ENCODE data around the gene NPAS2. TPM values are rescaled to one million over a fixed set of nuclear protein-coding genes. Genes with fewer than 3 reads are reported as not detected.

The NPAS2 gene
- polyA plus RNA-seq, 1 donor = 16.8 TPM

GRCh38 chr2:100905132-100905805 lies 85.3 kb downstream of the NPAS2 start:
- DNase-seq = no peak

GRCh38 chr2:100906131-100906530 lies 86.2 kb downstream of the NPAS2 start:
- no peak for DNase-seq

GRCh38 chr2:100906679-100907078 lies 86.7 kb downstream of the NPAS2 start:
- no peak for DNase-seq

GRCh38 chr2:100907832-100908231 lies 87.9 kb downstream of the NPAS2 start:
- DNase-seq = no peak

- DNase-seq = peak; percentile 46
Measured at GRCh38 chr2:100909534-100910081, 89.7 kb downstream of the NPAS2 start.

- no peak for DNase-seq
Measured at GRCh38 chr2:100910111-100910510, 90.2 kb downstream of the NPAS2 start.

GRCh38 chr2:100919316-100919715 lies 99.4 kb downstream of the NPAS2 start:
- no peak for DNase-seq

GRCh38 chr2:100921685-100922161 lies 101.8 kb downstream of the NPAS2 start:
- DNase-seq = no peak

- DNase-seq = no peak
Measured at GRCh38 chr2:100923461-100924060, 103.6 kb downstream of the NPAS2 start.

GRCh38 chr2:100924122-100924519 lies 104.2 kb downstream of the NPAS2 start:
- no peak for DNase-seq

- DNase-seq = no peak
Measured at GRCh38 chr2:100924520-100925451, 104.8 kb downstream of the NPAS2 start.

GRCh38 chr2:100928235-100928634 lies 108.3 kb downstream of the NPAS2 start:
- no peak for DNase-seq

- no peak for DNase-seq
Measured at GRCh38 chr2:100929147-100929546, 109.2 kb downstream of the NPAS2 start.

- no peak for DNase-seq
Measured at GRCh38 chr2:100934504-100935371, 114.8 kb downstream of the NPAS2 start.

- no peak for DNase-seq
Measured at GRCh38 chr2:100935372-100935752, 115.4 kb downstream of the NPAS2 start.

- DNase-seq = no peak
Measured at GRCh38 chr2:100936070-100936741, 116.3 kb downstream of the NPAS2 start.

- no peak for DNase-seq
Measured at GRCh38 chr2:100936972-100937542, 117.1 kb downstream of the NPAS2 start.

GRCh38 chr2:100938031-100939026 lies 118.4 kb downstream of the NPAS2 start:
- DNase-seq = no peak

- DNase-seq = no peak
Measured at GRCh38 chr2:100939445-100939844, 119.5 kb downstream of the NPAS2 start.

All from left kidney (tissue), 2 donors.